Smooth muscle cell (in vitro differentiated cells): ENCODE measurements around the gene FAM53B. TPM values are rescaled to one million over a fixed set of nuclear protein-coding genes. Genes with fewer than 3 reads are reported as not detected.

Experiments used
- DNase-seq: peaks from one replicate; lab custom pipeline; 2025; ENCODE audit not compliant: unreplicated experiment; lab: John Stamatoyannopoulos, UW
- H2AFZ ChIP-seq: fragments of 200-600 bp; sonication (generic); 2 replicates; pipeline ENCODE4 v1.6.0; 2016; ENCODE audit warnings: antibody characterized with exemption, low read depth, mild to moderate bottlenecking
- H3F3A ChIP-seq: fragments of 200-600 bp; sonication (generic); 2 replicates; pipeline ENCODE4 v1.6.0; 2017; ENCODE audit warnings: antibody characterized with exemption, low read depth
- H3K27ac ChIP-seq: fragments of 200-600 bp; sonication (generic); 2 replicates; pipeline ENCODE4 v1.5.1; 2016; ENCODE audit warnings: low read depth, mild to moderate bottlenecking
- H3K27me3 ChIP-seq: fragments of 200-600 bp; sonication (generic); 2 replicates; pipeline ENCODE4 v1.6.1; 2016; ENCODE audit warnings: low read depth, mild to moderate bottlenecking
- H3K36me3 ChIP-seq: fragments of 200-600 bp; sonication (generic); 2 replicates; pipeline ENCODE4 v1.5.1; 2016; ENCODE audit warnings: low read depth
- H3K4me1 ChIP-seq: fragments of 200-600 bp; sonication (generic); 2 replicates; pipeline ENCODE4 v1.5.1; 2016; ENCODE audit warnings: low read depth
- H3K4me2 ChIP-seq: fragments of 200-600 bp; sonication (generic); 2 replicates; pipeline ENCODE4 v1.6.0; 2016; ENCODE audit warnings: mild to moderate bottlenecking
- H3K4me3 ChIP-seq: fragments of 200-600 bp; sonication (generic); 2 replicates; pipeline ENCODE4 v1.5.1; 2016; ENCODE audit warnings: mild to moderate bottlenecking
- H3K79me2 ChIP-seq: fragments of 200-600 bp; sonication (generic); 2 replicates; pipeline ENCODE4 v1.6.0; 2016; ENCODE audit warnings: low read depth, mild to moderate bottlenecking
- H3K9ac ChIP-seq: fragments of 200-600 bp; sonication (generic); 2 replicates; pipeline ENCODE4 v1.6.0; 2016; ENCODE audit warnings: low read depth
- H3K9me3 ChIP-seq: fragments of 200-600 bp; sonication (generic); replicated peaks from 2 replicates; pipeline ENCODE4 v1.5.1; 2016; ENCODE audit warnings: low read depth
- H4K20me1 ChIP-seq: fragments of 200-600 bp; sonication (generic); 2 replicates; pipeline ENCODE4 v1.6.0; 2016; ENCODE audit warnings: low read depth
- WGBS: methylation state at CpG from one replicate; pipeline ENCODE4 v1.1.7; 2016; ENCODE audit warnings: low lambda C conversion rate; 5-methylcytosine and 5-hydroxymethylcytosine counted together
- polyA plus RNA-seq: library from polyadenylated mRNA; unstranded; fragments of >200 nt; fragmentation: Nextera tagmentation; extraction: Ambion mirVana; gene quantifications from 2 replicates; pipeline ENCODE4 v1.2.1, GENCODE V29; 2016
- total RNA-seq: library from RNA; depleted of rRNA; stranded (reverse); fragments of >200 nt; gene quantifications from 2 replicates; pipeline ENCODE4 v1.2.3, GENCODE V29; 2014
- TF ChIP-seq, protein P1 (sequence below): fragments of 200-600 bp; sonication (generic); IDR thresholded peaks from 2 replicates; pipeline ENCODE4 v1.5.1; 2017; ENCODE audit warnings: borderline replicate concordance, mild to moderate bottlenecking, antibody characterized with exemption; ENCODE audit not compliant: insufficient read depth, poor library complexity, severe bottlenecking

FAM53B gene
- total and polyA plus RNA-seq, 2 experiments from 2014 or later, result 5.5 to 6.2 TPM

DNA sequence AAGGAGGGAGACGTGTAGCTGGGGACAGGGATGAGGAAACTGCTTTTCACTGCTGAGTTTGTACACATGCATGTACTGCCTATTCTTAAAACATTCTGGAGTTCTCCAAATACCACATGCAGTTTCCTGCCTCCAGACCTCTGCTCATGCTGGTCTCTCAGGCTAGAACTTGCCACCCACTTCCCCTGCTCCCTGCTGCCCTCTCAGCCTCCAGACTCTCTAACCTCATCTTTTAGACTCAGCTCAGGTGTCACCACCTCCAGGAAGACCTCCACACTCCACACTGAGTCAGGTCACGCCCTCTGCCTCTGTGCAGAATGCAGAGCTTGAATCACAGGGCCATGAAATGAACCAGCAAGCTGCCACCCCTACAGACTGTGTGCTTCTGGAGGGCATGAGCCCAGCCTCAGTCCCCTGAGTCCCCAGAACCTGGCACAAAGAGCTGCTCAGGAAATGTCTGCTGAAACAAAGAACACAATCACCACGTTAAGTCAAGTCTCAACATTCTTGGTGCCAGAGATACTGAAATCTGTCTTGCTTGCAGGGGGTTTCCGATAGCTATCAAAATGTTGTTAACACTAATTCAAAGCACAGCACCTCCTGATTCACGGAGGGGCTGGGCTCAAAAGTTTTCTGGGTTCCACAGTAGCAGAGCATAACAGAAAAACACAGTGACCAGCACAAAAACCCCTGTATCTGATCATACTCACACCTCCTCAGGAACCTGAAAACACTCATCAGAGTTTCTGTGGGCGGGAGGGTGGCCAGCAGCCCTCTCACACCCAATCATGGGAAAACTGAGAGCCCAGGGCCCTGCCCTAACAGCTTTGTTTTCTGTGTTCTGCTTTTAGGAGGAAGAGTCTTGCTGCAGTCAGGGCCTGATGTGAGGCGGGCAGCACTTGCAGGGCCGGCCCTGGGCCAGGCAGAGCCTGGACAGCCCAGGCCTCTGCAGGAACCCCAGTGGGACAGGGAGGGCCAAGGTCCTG, 21.1 kb downstream of the FAM53B start:
- 84% methylated on average over 8 of the region's 8 CpGs for WGBS
- Histone ChIP-seq H2AFZ (no peak overlapping the region), H3K36me3 (no peaks in the 10 kb centered on the region), H3K9ac (no peak overlapping the region), H3K4me2 (no peak overlapping the region), H3K79me2 (no peaks in the 10 kb centered on the region), H3K4me1 (no peaks in the 10 kb centered on the region), H4K20me1 (peaks cover 77% of the 10 kb centered on the region), H3F3A (no peaks in the 10 kb centered on the region), H3K27ac (no peak overlapping the region), H3K27me3 (no peaks in the 10 kb centered on the region), H3K4me3 (no peak overlapping the region), H3K9me3 (no peaks in the 10 kb centered on the region)
- TF ChIP-seq, protein P1, sequence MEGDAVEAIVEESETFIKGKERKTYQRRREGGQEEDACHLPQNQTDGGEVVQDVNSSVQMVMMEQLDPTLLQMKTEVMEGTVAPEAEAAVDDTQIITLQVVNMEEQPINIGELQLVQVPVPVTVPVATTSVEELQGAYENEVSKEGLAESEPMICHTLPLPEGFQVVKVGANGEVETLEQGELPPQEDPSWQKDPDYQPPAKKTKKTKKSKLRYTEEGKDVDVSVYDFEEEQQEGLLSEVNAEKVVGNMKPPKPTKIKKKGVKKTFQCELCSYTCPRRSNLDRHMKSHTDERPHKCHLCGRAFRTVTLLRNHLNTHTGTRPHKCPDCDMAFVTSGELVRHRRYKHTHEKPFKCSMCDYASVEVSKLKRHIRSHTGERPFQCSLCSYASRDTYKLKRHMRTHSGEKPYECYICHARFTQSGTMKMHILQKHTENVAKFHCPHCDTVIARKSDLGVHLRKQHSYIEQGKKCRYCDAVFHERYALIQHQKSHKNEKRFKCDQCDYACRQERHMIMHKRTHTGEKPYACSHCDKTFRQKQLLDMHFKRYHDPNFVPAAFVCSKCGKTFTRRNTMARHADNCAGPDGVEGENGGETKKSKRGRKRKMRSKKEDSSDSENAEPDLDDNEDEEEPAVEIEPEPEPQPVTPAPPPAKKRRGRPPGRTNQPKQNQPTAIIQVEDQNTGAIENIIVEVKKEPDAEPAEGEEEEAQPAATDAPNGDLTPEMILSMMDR, result no peak
- no peak for DNase-seq

DNA sequence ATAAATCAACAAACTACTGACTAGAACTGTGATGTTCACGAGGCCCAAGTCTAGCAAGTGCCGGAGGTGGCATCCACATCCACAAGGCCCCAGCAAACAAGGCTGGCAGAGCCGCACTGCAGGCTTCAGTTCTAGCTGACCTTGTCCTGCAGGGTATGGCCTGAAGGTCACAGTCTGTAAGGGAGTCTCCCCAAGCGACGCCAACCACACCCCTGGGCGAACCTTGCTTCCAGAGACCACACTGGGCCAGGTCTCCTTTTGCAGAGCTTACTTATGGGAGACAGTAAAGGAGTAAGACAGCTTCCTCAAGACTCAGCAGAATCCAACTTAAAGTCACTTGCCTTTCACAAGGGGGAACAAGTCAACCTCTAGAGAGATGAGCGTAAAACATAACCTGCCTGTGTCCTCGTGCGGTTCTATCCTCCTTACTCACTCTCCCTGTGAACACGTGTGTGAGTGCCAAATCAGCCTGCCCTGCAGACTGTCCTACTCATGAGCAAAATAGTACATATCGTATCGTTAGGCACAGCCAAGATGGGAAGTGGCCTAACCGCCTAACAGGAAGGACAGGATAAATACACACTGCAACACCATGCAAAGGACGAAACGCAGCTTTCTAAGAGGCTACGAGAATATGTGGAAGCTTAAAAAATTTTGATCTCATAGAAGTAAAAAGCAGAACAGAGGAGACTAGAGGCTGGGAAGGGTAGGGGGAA, 22.7 kb downstream of the FAM53B start:
- Histone ChIP-seq H3K4me1 (no peaks in the 10 kb centered on the region), H3K9me3 (no peaks in the 10 kb centered on the region), H3K27ac (no peak overlapping the region), H3K4me3 (no peak overlapping the region), H2AFZ (no peak overlapping the region), H3K36me3 (no peaks in the 10 kb centered on the region), H4K20me1 (peaks cover 75% of the 10 kb centered on the region), H3F3A (no peaks in the 10 kb centered on the region), H3K4me2 (no peak overlapping the region), H3K9ac (no peak overlapping the region), H3K27me3 (no peaks in the 10 kb centered on the region), H3K79me2 (no peaks in the 10 kb centered on the region)
- TF ChIP-seq, protein P1, result no peak
- WGBS, result 94% methylated on average over 16 of the region's 16 CpGs
- DNase-seq, result no peak

DNA sequence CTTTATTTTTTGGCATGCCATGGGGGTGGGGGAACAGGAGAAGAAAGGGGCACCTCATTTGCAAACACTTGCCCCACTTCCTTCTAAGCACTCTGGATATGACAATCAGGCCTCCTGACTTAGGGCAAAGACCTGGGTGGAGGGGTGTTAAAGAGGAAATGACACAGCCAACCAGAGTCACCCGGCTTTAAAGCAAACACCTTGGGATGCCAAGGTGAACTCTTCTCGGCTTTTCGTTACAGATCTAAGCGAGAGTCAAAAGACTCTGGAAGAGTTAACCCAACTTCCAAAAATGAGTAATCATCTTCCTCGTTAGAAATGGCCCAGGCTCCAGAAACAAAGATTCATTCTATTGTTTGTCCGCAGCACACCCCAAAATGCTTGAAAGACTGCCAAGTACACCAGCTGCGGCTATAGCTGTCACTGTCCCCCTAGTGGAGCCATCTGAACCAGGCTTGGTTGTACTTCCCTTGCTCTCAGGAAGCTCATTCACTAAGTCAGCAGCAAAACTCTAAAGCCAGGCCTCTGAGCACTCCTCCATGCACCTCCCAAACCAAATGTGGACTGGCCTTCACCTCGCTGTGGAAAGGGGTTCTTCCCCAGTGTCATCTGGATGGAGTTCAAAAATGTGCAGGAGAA, 24.8 kb downstream of the FAM53B start:
- Histone ChIP-seq H2AFZ (no peak overlapping the region), H3F3A (peaks cover 4% of the 10 kb centered on the region), H3K27ac (no peak overlapping the region), H3K4me2 (no peak overlapping the region), H3K4me3 (no peak overlapping the region), H3K27me3 (no peaks in the 10 kb centered on the region), H3K4me1 (no peaks in the 10 kb centered on the region), H3K36me3 (no peaks in the 10 kb centered on the region), H3K79me2 (no peaks in the 10 kb centered on the region), H3K9ac (no peak overlapping the region), H3K9me3 (no peaks in the 10 kb centered on the region), H4K20me1 (peaks cover 86% of the 10 kb centered on the region)
- no peak for DNase-seq
- TF ChIP-seq, protein P1, result no peak
- WGBS, result 86% methylated on average over 8 of the region's 8 CpGs
